ENCODE results near the gene UBE2G1.

GRCh38 chr17:4276514-4276913 lies 90.0 kb downstream of the UBE2G1 start:
- TF ChIP-seq, protein P1, sequence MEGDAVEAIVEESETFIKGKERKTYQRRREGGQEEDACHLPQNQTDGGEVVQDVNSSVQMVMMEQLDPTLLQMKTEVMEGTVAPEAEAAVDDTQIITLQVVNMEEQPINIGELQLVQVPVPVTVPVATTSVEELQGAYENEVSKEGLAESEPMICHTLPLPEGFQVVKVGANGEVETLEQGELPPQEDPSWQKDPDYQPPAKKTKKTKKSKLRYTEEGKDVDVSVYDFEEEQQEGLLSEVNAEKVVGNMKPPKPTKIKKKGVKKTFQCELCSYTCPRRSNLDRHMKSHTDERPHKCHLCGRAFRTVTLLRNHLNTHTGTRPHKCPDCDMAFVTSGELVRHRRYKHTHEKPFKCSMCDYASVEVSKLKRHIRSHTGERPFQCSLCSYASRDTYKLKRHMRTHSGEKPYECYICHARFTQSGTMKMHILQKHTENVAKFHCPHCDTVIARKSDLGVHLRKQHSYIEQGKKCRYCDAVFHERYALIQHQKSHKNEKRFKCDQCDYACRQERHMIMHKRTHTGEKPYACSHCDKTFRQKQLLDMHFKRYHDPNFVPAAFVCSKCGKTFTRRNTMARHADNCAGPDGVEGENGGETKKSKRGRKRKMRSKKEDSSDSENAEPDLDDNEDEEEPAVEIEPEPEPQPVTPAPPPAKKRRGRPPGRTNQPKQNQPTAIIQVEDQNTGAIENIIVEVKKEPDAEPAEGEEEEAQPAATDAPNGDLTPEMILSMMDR (IDR thresholded peaks at IDR 0.05), result no peak
- TF ChIP-seq EZH2 (IDR thresholded peaks at IDR 0.05; ENCODE audit: borderline replicate concordance, insufficient read depth, low read depth, low read length, poor library complexity, severe bottlenecking), result no peak
